H9 (cell line): Measurements from ENCODE around the gene TTF2. TPM values are rescaled to one million over a fixed set of nuclear protein-coding genes. Genes with fewer than 3 reads are reported as not detected.

Experiments
- DNase-seq: peaks from one replicate; pipeline ENCODE4 v3.0.0-alpha.2; 2017
- H2AFZ ChIP-seq: one replicate; pipeline ENCODE4 v1.6.1; 2013; ENCODE audit warnings: mild to moderate bottlenecking, low read length, control low read depth, moderate library complexity
- H2AK5ac ChIP-seq: 2 replicates; pipeline ENCODE4 v1.6.1; 2013; ENCODE audit warnings: low read length, control low read depth, mixed read lengths; ENCODE audit not compliant: insufficient read length
- H2BK120ac ChIP-seq: one replicate; pipeline ENCODE4 v1.6.1; 2013; ENCODE audit warnings: low read depth, mild to moderate bottlenecking, low read length, control low read depth, inconsistent platforms; ENCODE audit not compliant: poor library complexity, severe bottlenecking
- H2BK12ac ChIP-seq: 2 replicates; pipeline ENCODE4 v1.6.1; 2013; ENCODE audit warnings: low read length, control low read depth, mixed read lengths, low read depth; ENCODE audit not compliant: insufficient read length
- H2BK15ac ChIP-seq: 2 replicates; pipeline ENCODE4 v1.6.1; 2013; ENCODE audit warnings: low read depth, low read length, control low read depth
- H2BK20ac ChIP-seq: one replicate; pipeline ENCODE4 v1.6.1; 2013; ENCODE audit warnings: low read depth, mild to moderate bottlenecking, low read length, control low read depth, inconsistent platforms; ENCODE audit not compliant: poor library complexity, severe bottlenecking
- H2BK5ac ChIP-seq: 2 replicates; pipeline ENCODE4 v1.6.1; 2013; ENCODE audit warnings: low read length, control low read depth, mixed read lengths; ENCODE audit not compliant: insufficient read length
- H3K14ac ChIP-seq: 2 replicates; pipeline ENCODE4 v1.6.1; 2013; ENCODE audit warnings: low read length, control low read depth; ENCODE audit not compliant: insufficient read depth
- H3K18ac ChIP-seq: 2 replicates; pipeline ENCODE4 v1.6.1; 2013; ENCODE audit warnings: low read depth, mild to moderate bottlenecking, mixed read lengths, low read length, control low read depth; ENCODE audit not compliant: insufficient read length
- H3K23ac ChIP-seq: 2 replicates; pipeline ENCODE4 v1.6.1; 2013; ENCODE audit warnings: low read length, control low read depth, mixed read lengths, low read depth; ENCODE audit not compliant: insufficient read length
- H3K23me2 ChIP-seq: 2 replicates; pipeline ENCODE4 v1.6.1; 2013; ENCODE audit warnings: low read depth, mild to moderate bottlenecking, mixed read lengths, low read length, control low read depth; ENCODE audit not compliant: insufficient read length, poor library complexity, severe bottlenecking
- H3K27ac ChIP-seq: 2 replicates; pipeline ENCODE4 v1.5.1; 2013; ENCODE audit warnings: low read length, control low read depth, mixed read lengths, low read depth; ENCODE audit not compliant: insufficient read length
- H3K27me3 ChIP-seq: 2 replicates; pipeline ENCODE4 v1.6.1; 2013; ENCODE audit warnings: low read length, control low read depth, inconsistent platforms; ENCODE audit not compliant: insufficient read depth
- H3K4ac ChIP-seq: 2 replicates; pipeline ENCODE4 v1.6.1; 2013; ENCODE audit warnings: low read depth, mild to moderate bottlenecking, control low read depth, inconsistent platforms, low read length, moderate library complexity
- H3K4me1 ChIP-seq: 2 replicates; pipeline ENCODE4 v1.6.1; 2013; ENCODE audit warnings: low read length, control low read depth, inconsistent platforms; ENCODE audit not compliant: insufficient read depth
- H3K4me2 ChIP-seq: 2 replicates; pipeline ENCODE4 v1.6.1; 2013; ENCODE audit warnings: low read length, control low read depth, mixed read lengths; ENCODE audit not compliant: insufficient read length, insufficient read depth
- H3K56ac ChIP-seq: 2 replicates; pipeline ENCODE4 v1.6.1; 2013; ENCODE audit warnings: low read depth, mild to moderate bottlenecking, mixed read lengths, low read length, control low read depth; ENCODE audit not compliant: insufficient read length
- H3K79me1 ChIP-seq: 2 replicates; pipeline ENCODE4 v1.6.1; 2013; ENCODE audit warnings: low read depth, mild to moderate bottlenecking, moderate library complexity, low read length, control low read depth, inconsistent platforms; ENCODE audit not compliant: insufficient read depth, poor library complexity, severe bottlenecking
- H3K79me2 ChIP-seq: 2 replicates; pipeline ENCODE4 v1.6.1; 2013; ENCODE audit warnings: low read length, control low read depth, inconsistent platforms; ENCODE audit not compliant: insufficient read depth
- H3K9ac ChIP-seq: 2 replicates; pipeline ENCODE4 v1.6.1; 2013; ENCODE audit warnings: low read length, control low read depth, mixed read lengths; ENCODE audit not compliant: insufficient read length; ENCODE audit errors: extremely low read depth
- H3K9me3 ChIP-seq: one replicate; pipeline ENCODE4 v1.6.1; 2013; ENCODE audit warnings: low read depth, low read length, inconsistent platforms; ENCODE audit not compliant: control insufficient read depth
- H3T11ph ChIP-seq: one replicate; pipeline ENCODE4 v1.6.1; 2013; ENCODE audit warnings: mild to moderate bottlenecking, low read length, control low read depth, inconsistent platforms
- H4K20me1 ChIP-seq: one replicate; pipeline ENCODE4 v1.6.1; 2013; ENCODE audit not compliant: control insufficient read depth, insufficient read length, insufficient read depth
- H4K5ac ChIP-seq: 2 replicates; pipeline ENCODE4 v1.6.1; 2013; ENCODE audit warnings: low read depth, mild to moderate bottlenecking, mixed read lengths, low read length, control low read depth; ENCODE audit not compliant: insufficient read length
- H4K8ac ChIP-seq: replicated peaks from 2 replicates; pipeline ENCODE4 v1.6.1; 2013; ENCODE audit warnings: low read length, control low read depth, mixed read lengths, low read depth; ENCODE audit not compliant: insufficient read length
- H4K91ac ChIP-seq: 2 replicates; pipeline ENCODE4 v1.6.1; 2013; ENCODE audit warnings: low read depth, mild to moderate bottlenecking, moderate library complexity, mixed read lengths, low read length, control low read depth; ENCODE audit not compliant: insufficient read length
- H3K27ac Mint-ChIP-seq, 3 experiments: 2 replicates in 2 of 3; 3 replicates in 1 of 3; pipeline ENCODE4 v1.8.0; 2020 to 2021; ENCODE audit warnings: mixed read lengths in 3 of 3, mild to moderate bottlenecking in 1 of 3, moderate library complexity in 1 of 3
- H3K27me3 Mint-ChIP-seq: 2 replicates; pipeline ENCODE4 v1.8.0; 2021; ENCODE audit warnings: low read depth, mild to moderate bottlenecking, moderate library complexity, mixed read lengths
- H3K36me3 Mint-ChIP-seq, 3 experiments: 2 replicates in 2 of 3; 3 replicates in 1 of 3; pipeline ENCODE4 v1.8.0; 2020 to 2021; ENCODE audit warnings: low read depth in 3 of 3, mixed read lengths in 3 of 3; ENCODE audit not compliant: insufficient read depth in 1 of 3
- H3K4me1 Mint-ChIP-seq, 2 experiments: 2 replicates each; pipeline ENCODE4 v1.8.0; 2020; ENCODE audit warnings: mixed read lengths in 2 of 2
- H3K4me3 Mint-ChIP-seq, 2 experiments: 2 replicates in 1 of 2; 3 replicates in 1 of 2; pipeline ENCODE4 v1.8.0; 2020 to 2021; ENCODE audit warnings: mild to moderate bottlenecking in 2 of 2, mixed read lengths in 2 of 2, moderate library complexity in 1 of 2
- H3K9me3 Mint-ChIP-seq, 2 experiments: 2 replicates in 1 of 2; 3 replicates in 1 of 2; pipeline ENCODE4 v1.8.0; 2020; ENCODE audit warnings: mild to moderate bottlenecking in 2 of 2, mixed read lengths in 2 of 2, moderate library complexity in 1 of 2
- CTCF ChIP-seq: fragments of 200-600 bp; sonication (generic); conservative IDR thresholded peaks from 3 replicates; pipeline ENCODE4 v1.8.0; 2021; ENCODE audit warnings: antibody characterized with exemption, mild to moderate bottlenecking
- WGBS: extraction: QIAGEN DNeasy Blood & Tissue Kit; methylation state at CpG from one replicate; pipeline ENCODE4 v1.1.7; 2013; ENCODE audit warnings: missing lambda C conversion rate, low lambda C conversion rate, mixed read lengths; ENCODE audit not compliant: insufficient read length; ENCODE audit errors: extremely low coverage; 5-methylcytosine and 5-hydroxymethylcytosine counted together
- total RNA-seq: library from RNA; stranded (reverse); gene quantifications from 2 replicates; pipeline ENCODE4 v1.2.1, GENCODE V29; 2021

The TTF2 gene
- total RNA-seq, 1 experiment from 2014 or later = 86.4 TPM

GRCh38 chr1:117135329-117135728 lies 75.2 kb downstream of the TTF2 start:
- TF ChIP-seq CTCF = no peak
- Histone ChIP-seq H3K79me2 (no peaks in the 10 kb centered on the region), H4K8ac (no peak overlapping the region), H3K23me2 (no peaks in the 10 kb centered on the region), H3K56ac (no peak overlapping the region), H2AFZ (no peak overlapping the region), H3K4me1 (no peaks in the 10 kb centered on the region; the same call in 1 of the 2 replicates), H2BK120ac (no peak overlapping the region), H2BK20ac (no peak overlapping the region), H2BK15ac (no peak overlapping the region), H3K4ac (no peak overlapping the region), H2BK5ac (no peak overlapping the region), H3K9me3 (no peaks in the 10 kb centered on the region), H3K23ac (no peak overlapping the region), H3K14ac (no peak overlapping the region), H4K20me1 (no peaks in the 10 kb centered on the region), H3K27me3 (no peaks in the 10 kb centered on the region), H3K79me1 (no peaks in the 10 kb centered on the region), H2BK12ac (no peak overlapping the region), H3K27ac (no peak overlapping the region), H4K5ac (no peak overlapping the region), H2AK5ac (no peak overlapping the region), H3T11ph (no peak overlapping the region), H4K91ac (no peak overlapping the region), H3K9ac (no peak overlapping the region), H3K18ac (no peak overlapping the region), H3K4me2 (no peak overlapping the region)
- H3K4me3 Mint-ChIP-seq = no peak overlapping the region; a peak in 1 of 5 replicates
- WGBS = no CpG with 5 or more reads among the region's 2 CpGs
- no peaks in the 10 kb centered on the region for H3K36me3 Mint-ChIP-seq
- no peak for DNase-seq
- H3K27ac Mint-ChIP-seq = peak overlapping the region in 1 of 3 experiments; percentile 95; a peak in 3 of 7 replicates
- H3K27me3 Mint-ChIP-seq = no peaks in the 10 kb centered on the region
- H3K9me3 Mint-ChIP-seq = no peaks in the 10 kb centered on the region
- H3K4me1 Mint-ChIP-seq = peaks cover 39 to 48% of the 10 kb centered on the region in 2 experiments
